ENCODE measurements around the gene ACVR1B. TPM values are rescaled to one million over a fixed set of nuclear protein-coding genes. Genes with fewer than 3 reads are reported as not detected.

The ACVR1B gene
- polyA plus RNA-seq, 4 donors: 53.1 to 62.0 (median 55.7) TPM

DNA sequence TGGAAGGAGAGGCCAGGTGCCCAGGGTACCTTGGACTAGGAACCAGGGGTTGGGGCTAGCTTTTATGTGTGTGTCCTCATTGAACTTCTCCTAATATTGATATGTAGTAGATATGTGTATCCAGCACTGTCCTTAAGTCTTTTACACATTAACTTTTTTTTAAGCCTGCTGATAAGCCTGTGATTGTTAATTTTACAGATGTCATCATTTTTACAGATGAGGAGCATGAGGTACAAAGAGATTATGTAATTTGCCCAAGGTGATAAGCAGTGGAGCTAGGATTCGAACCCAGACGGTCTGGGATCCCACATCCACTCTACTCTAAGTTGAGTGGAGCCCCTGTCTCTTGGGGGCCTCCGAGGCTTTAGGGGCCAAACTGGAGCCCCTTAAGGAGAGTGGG lies 89.5 kb downstream of the ACVR1B start:
- DNase-seq (ENCODE audit: low read depth in 4 of 4, low spot score in 2 of 4): no peak

DNA sequence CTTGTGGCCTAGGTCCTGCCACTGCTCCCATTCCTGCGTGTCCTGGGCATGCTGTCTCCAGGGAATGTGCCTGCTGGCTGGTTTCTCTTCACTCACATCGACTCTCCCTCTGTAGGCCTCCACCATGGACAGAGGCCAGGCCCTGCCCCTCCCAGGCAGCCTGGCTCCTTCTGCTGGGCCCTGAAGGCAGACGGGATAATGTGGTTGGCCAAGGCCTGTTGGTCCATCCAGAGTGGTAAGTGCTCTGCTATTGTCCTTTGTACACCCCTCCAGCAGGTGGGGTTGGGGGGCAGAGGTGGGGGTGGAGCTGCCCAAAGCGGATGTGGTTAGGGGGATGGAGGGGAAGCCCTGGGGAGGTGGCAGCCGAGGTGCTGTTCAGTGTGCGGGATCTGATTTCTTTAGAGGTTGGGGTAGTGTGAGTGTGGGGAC lies 90.2 kb downstream of the ACVR1B start:
- DNase-seq (ENCODE audit: low read depth in 4 of 4, low spot score in 2 of 4): no peak

DNA sequence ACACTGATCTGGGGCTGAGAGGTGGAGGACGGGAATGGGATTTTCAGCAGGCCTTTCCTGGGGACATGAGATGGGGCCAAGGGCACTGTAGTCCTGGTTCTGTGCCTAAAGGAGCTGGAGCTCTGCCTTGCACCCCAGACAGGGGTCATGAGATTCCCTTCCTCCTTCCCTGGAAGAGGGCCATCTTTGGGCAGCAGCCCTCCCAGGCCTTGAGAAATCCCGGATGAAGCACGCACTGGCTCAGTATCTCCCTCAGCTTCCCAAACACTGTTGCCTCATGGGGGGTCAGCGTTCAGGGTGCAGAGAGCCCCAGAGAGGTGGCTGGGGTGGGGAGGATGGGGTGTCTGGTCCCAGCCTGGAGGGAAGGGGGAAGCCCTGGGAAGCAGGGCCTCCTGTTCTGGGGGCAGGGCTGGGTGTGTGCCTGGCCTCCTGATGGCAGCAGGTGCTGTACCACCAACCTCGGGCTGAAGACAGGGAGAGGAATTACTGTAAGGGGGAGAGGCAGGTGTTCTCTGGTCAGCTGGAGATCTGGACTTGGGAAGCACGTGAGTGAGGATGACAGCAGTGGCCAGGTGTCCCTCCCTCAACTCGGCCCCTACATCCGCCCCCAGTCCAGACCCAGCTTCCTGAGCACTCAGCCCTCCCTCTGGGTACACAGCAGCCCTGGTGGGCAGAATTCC lies 91.3 kb downstream of the ACVR1B start:
- no peak for DNase-seq (ENCODE audit: low read depth in 4 of 4, low spot score in 2 of 4)

DNA sequence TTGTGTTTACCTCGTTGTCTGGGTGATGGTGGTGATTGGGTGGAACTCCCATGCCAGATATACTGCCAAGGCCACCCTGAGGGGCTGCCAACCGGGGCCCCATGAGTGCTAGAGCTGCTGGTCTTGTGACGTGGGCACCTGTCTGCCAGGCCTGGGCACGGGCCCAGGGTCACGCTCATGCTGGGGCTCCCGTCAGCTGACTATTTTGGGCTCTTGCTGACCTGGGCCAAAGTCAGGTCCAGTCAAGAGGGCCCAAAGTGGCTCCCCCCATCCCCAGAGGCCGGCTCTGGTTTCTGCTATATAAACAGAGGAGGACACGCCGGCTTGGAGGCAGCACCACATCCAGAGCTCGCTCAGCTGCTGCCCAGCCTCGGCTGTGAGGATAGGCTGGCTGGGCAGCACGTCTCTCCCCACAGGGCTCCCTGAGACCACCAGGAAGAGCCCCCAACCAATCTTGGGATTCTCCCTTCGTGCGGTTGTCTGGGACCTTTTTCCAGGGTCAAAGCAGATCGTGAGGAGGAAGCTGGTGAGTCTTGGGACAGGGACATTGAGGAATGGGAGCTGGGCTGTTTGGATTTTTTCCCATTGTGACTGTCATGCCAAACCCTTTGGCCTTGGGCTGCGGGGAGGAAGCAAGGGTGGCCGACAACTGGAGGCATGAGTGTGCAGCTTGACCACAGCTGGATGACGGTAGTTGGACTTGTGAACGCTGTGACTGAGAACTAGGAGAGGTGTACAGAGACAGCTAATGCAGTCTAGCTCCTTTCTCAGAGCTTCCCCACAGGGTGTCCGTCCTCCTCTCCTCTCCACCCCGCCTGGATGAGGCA lies 92.1 kb downstream of the ACVR1B start:
- DNase-seq (ENCODE audit: low read depth in 4 of 4, low spot score in 2 of 4): no peak

DNA sequence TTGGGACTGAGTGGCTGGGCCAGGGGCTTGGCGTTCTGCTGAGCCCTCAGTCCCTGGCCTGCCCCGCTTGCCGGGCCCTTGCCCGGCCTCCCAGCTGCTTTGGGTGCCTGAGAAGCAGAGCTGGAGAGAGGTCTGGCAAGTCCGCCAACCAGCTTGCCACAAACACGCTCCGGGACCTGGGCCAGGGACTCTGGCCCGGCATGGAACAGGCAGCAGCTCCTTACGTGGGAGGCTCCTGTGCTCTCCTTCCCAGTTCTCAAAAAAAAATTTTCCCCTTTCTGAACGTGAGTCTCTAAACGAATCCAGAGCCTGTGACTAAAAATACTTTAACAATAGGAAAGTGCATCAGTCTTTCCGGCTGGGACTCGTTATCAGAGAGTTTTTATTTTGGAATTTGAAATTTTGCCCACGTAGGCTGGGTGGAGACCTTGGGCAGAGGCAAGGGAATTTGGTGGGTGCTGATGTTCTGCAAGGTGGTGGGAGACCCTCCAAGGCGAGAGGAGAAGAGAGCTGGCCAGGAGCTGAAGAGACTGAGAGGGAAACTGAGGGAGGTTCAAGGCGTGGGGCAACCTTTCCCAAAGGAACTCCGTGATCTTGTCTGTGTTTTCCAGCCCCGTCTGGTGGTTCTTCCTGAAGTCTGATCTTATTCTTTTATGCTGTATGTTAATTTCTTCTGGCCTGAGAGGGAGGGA lies 92.9 kb downstream of the ACVR1B start:
- DNase-seq (ENCODE audit: low read depth in 4 of 4, low spot score in 2 of 4): no peak

DNA sequence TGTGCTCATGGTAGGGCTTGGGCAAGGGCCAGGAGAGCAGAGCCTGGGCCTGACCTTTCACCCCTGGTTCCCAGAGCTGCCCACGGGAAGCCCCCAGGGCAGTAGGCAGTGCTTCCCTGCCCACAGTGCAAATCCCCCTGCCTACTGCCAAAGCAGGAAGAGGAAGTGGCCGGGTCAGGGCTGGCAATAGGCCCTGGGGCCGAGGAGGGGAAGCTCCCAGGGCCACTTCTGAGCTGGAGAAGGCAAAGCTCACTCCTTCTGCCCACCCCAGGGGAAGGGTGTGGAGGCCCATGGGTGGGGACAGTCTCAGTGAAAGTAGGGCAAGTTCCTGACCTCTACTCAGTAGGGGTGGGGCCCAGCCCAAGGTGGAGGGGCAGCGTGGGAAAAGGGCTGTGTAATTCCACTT lies 94.3 kb downstream of the ACVR1B start:
- no peak for DNase-seq (ENCODE audit: low read depth in 4 of 4, low spot score in 2 of 4)

Other genes starting within 250 kb of the ACVR1B start
- 1 to 10 TPM; 2.3 to 7.1 (median 5.2) TPM for gene FIGNL2, start 103.0 kb upstream of the ACVR1B start, polyA plus RNA-seq (ENCODE audit: insufficient read length in 4 of 4)
- under 1 TPM; 0.21 to 0.48 (median 0.28) TPM for gene ANKRD33, start 63.6 kb upstream of the ACVR1B start, polyA plus RNA-seq (ENCODE audit: insufficient read length in 4 of 4)
- 10 to 100 TPM; 29.8 to 41.5 (median 35.7) TPM for gene ACVRL1, start 44.2 kb upstream of the ACVR1B start, polyA plus RNA-seq (ENCODE audit: insufficient read length in 4 of 4)
- 10 to 100 TPM; 15.6 to 22.3 (median 19.4) TPM for gene TAMALIN, start 55.2 kb downstream of the ACVR1B start, polyA plus RNA-seq (ENCODE audit: insufficient read length in 4 of 4)
- gene NR4A1, start 99.7 kb downstream of the ACVR1B start, polyA plus RNA-seq (ENCODE audit: insufficient read length in 4 of 4): 10 to 100 TPM in 3 of 4 donors, 1 to 10 TPM in 1; 8.9 to 40.7 (median 18.3) TPM
- gene ATG101, start 118.3 kb downstream of the ACVR1B start, polyA plus RNA-seq (ENCODE audit: insufficient read length in 4 of 4): 10 to 100 TPM; 24.8 to 31.0 (median 28.3) TPM
- gene SMIM41, start 128.0 kb downstream of the ACVR1B start, polyA plus RNA-seq (ENCODE audit: insufficient read length in 4 of 4): under 1 TPM; 0.27 to 0.70 (median 0.41) TPM
- gene KRT80, start 240.3 kb downstream of the ACVR1B start, polyA plus RNA-seq (ENCODE audit: insufficient read length in 4 of 4): 1 to 10 TPM in 3 of 4 donors, under 1 TPM in 1; 0.97 to 1.1 (median 1.0) TPM

Measured in left renal cortex interstitium (tissue), 4 donors.